Endodermal cell (in vitro differentiated cells): ENCODE data around the gene EMILIN3. TPM values are rescaled to one million over a fixed set of nuclear protein-coding genes. Genes with fewer than 3 reads are reported as not detected.

Experiments
- DNase-seq: peaks from one replicate; pipeline ENCODE4 v3.0.0-alpha.2; 2017
- H3K27ac ChIP-seq: 2 replicates; pipeline ENCODE4 v1.5.1; 2013; ENCODE audit warnings: mild to moderate bottlenecking, low read depth, low read length, moderate library complexity
- H3K27me3 ChIP-seq: 2 replicates; pipeline ENCODE4 v1.6.1; 2013; ENCODE audit warnings: mild to moderate bottlenecking, low read length, moderate library complexity; ENCODE audit not compliant: insufficient read depth, control insufficient read depth, poor library complexity, severe bottlenecking
- H3K36me3 ChIP-seq: 2 replicates; pipeline ENCODE4 v1.7.0; 2013; ENCODE audit warnings: mild to moderate bottlenecking, low read length, moderate library complexity; ENCODE audit not compliant: control insufficient read depth, insufficient read depth
- H3K4me1 ChIP-seq: one replicate; pipeline ENCODE4 v1.7.0; 2013; ENCODE audit warnings: low read length; ENCODE audit not compliant: control insufficient read depth, insufficient read depth
- H3K4me3 ChIP-seq: 2 replicates; pipeline ENCODE4 v1.5.1; 2013; ENCODE audit warnings: mild to moderate bottlenecking, low read length, moderate library complexity
- H3K9ac ChIP-seq: 2 replicates; pipeline ENCODE4 v1.6.1; 2013; ENCODE audit warnings: mild to moderate bottlenecking, low read length, moderate library complexity; ENCODE audit not compliant: poor library complexity, severe bottlenecking; ENCODE audit errors: extremely low read depth
- H3K9me3 ChIP-seq: 2 replicates; pipeline ENCODE4 v1.6.1; 2013; ENCODE audit warnings: mild to moderate bottlenecking, low read length, moderate library complexity; ENCODE audit not compliant: control insufficient read depth
- H3K27ac Mint-ChIP-seq: 2 replicates; pipeline ENCODE4 v1.8.0; 2020; ENCODE audit warnings: mixed read lengths
- H3K27me3 Mint-ChIP-seq: 2 replicates; pipeline ENCODE4 v1.8.0; 2021; ENCODE audit warnings: mild to moderate bottlenecking, mixed read lengths; ENCODE audit not compliant: insufficient read depth
- H3K36me3 Mint-ChIP-seq: 2 replicates; pipeline ENCODE4 v1.8.0; 2020; ENCODE audit warnings: low read depth, mixed read lengths
- H3K4me1 Mint-ChIP-seq: 2 replicates; pipeline ENCODE4 v1.8.0; 2020; ENCODE audit warnings: mixed read lengths
- H3K4me3 Mint-ChIP-seq: 2 replicates; pipeline ENCODE4 v1.8.0; 2020; ENCODE audit warnings: mild to moderate bottlenecking, moderate library complexity, mixed read lengths
- H3K9me3 Mint-ChIP-seq: 2 replicates; pipeline ENCODE4 v1.8.0; 2020; ENCODE audit warnings: mild to moderate bottlenecking, mixed read lengths
- WGBS, 2 experiments: methylation state at CpG; one replicate each; pipeline versions ENCODE4 v1.1.5 to v1.1.7; 2013; ENCODE audit warnings: missing lambda C conversion rate in 2 of 2, mixed read lengths in 1 of 2; ENCODE audit not compliant: insufficient coverage in 1 of 2, insufficient read length in 1 of 2; 5-methylcytosine and 5-hydroxymethylcytosine counted together
- total RNA-seq, 2 donors: library from RNA; stranded (reverse); fragmentation: NEBNext Ultra II Directional in 1 of 2; extraction: Animal tissue kit (Norgen Biotek cat#: 25700) in 1 of 2; gene quantifications; 2 replicates in 1 of 2; 3 replicates in 1 of 2; pipeline ENCODE4 v1.2.1, GENCODE V29; 2021
- TF ChIP-seq, protein P1 (sequence below): fragments of 200-600 bp; sonication (generic); conservative IDR thresholded peaks from 2 replicates; pipeline ENCODE4 v1.5.0; 2021; ENCODE audit warnings: antibody characterized with exemption, mild to moderate bottlenecking

Gene EMILIN3
- total RNA-seq, 2 donors from 2014 or later = 5.3 to 9.6 TPM

DNA sequence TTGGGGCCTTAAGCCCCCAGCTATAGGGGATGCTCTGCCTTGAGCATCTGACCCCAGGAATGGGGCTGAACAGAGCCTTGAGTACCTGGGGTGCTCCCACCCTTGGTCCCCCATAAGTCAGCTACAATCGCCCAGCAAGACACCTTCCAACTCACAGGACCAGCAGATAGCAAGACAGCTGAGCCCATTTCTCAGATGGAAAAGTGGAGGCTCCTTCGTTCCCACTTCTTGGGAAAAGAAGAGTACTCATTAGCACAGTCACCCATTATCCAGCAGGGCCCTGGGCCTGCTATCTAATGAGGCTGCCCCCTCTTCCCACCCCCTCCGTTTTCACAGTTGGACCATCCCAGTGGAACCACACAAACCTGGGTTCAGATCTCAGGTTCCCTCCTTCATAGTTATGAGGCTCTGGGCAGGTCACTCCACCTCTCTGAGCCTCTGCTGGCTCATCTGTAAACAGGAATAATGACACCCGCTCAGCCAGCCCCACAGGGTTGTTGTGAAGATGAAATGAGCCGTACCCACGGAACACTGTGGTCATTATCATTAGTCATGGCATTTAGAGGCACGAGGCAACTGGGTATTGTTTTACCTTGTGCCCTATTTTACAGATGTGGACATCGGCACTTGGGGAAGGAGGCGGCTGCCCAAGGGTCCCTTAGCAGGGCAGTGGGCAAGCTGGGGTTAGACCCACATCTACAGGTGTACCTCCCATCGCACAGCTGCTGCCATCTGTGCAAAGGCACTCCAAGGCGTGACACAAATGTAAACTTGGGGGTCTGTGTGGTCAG is 21.5 kb downstream of the EMILIN3 start:
- WGBS, 2 experiments = 90 to 97% methylated on average over 8 to 11 of the region's 11 CpGs
- Histone ChIP-seq H3K27ac (no peak overlapping the region), H3K27me3 (no peaks in the 10 kb centered on the region), H3K4me3 (no peak overlapping the region), H3K36me3 (peaks cover 4% of the 10 kb centered on the region), H3K9ac (no peak overlapping the region), H3K9me3 (no peaks in the 10 kb centered on the region), H3K4me1 (no peaks in the 10 kb centered on the region)
- H3K4me3 Mint-ChIP-seq = no peak overlapping the region
- no peaks in the 10 kb centered on the region for H3K9me3 Mint-ChIP-seq
- DNase-seq = no peak
- H3K4me1 Mint-ChIP-seq = peaks cover 10% of the 10 kb centered on the region
- no peak overlapping the region for H3K27ac Mint-ChIP-seq
- no peaks in the 10 kb centered on the region for H3K36me3 Mint-ChIP-seq
- TF ChIP-seq, protein P1, sequence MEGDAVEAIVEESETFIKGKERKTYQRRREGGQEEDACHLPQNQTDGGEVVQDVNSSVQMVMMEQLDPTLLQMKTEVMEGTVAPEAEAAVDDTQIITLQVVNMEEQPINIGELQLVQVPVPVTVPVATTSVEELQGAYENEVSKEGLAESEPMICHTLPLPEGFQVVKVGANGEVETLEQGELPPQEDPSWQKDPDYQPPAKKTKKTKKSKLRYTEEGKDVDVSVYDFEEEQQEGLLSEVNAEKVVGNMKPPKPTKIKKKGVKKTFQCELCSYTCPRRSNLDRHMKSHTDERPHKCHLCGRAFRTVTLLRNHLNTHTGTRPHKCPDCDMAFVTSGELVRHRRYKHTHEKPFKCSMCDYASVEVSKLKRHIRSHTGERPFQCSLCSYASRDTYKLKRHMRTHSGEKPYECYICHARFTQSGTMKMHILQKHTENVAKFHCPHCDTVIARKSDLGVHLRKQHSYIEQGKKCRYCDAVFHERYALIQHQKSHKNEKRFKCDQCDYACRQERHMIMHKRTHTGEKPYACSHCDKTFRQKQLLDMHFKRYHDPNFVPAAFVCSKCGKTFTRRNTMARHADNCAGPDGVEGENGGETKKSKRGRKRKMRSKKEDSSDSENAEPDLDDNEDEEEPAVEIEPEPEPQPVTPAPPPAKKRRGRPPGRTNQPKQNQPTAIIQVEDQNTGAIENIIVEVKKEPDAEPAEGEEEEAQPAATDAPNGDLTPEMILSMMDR = no peak
- H3K27me3 Mint-ChIP-seq = no peaks in the 10 kb centered on the region

GRCh38 chr20:41344477-41344876 is 22.1 kb downstream of the EMILIN3 start:
- WGBS, 2 experiments = 90% methylated on average over 4 of the region's 4 CpGs; no CpG with 5 or more reads in 1 of the 2 experiments
- Histone ChIP-seq H3K4me1 (no peaks in the 10 kb centered on the region), H3K9me3 (no peaks in the 10 kb centered on the region), H3K9ac (no peak overlapping the region), H3K36me3 (peaks cover 4% of the 10 kb centered on the region), H3K27ac (no peak overlapping the region), H3K4me3 (no peak overlapping the region), H3K27me3 (peaks cover 3% of the 10 kb centered on the region)
- Mint-ChIP-seq H3K27me3 (peaks cover 3% of the 10 kb centered on the region), H3K9me3 (no peaks in the 10 kb centered on the region), H3K36me3 (no peaks in the 10 kb centered on the region), H3K4me3 (no peak overlapping the region), H3K4me1 (peaks cover 15% of the 10 kb centered on the region), H3K27ac (no peak overlapping the region)
- TF ChIP-seq, protein P1 = no peak
- DNase-seq = no peak

DNA sequence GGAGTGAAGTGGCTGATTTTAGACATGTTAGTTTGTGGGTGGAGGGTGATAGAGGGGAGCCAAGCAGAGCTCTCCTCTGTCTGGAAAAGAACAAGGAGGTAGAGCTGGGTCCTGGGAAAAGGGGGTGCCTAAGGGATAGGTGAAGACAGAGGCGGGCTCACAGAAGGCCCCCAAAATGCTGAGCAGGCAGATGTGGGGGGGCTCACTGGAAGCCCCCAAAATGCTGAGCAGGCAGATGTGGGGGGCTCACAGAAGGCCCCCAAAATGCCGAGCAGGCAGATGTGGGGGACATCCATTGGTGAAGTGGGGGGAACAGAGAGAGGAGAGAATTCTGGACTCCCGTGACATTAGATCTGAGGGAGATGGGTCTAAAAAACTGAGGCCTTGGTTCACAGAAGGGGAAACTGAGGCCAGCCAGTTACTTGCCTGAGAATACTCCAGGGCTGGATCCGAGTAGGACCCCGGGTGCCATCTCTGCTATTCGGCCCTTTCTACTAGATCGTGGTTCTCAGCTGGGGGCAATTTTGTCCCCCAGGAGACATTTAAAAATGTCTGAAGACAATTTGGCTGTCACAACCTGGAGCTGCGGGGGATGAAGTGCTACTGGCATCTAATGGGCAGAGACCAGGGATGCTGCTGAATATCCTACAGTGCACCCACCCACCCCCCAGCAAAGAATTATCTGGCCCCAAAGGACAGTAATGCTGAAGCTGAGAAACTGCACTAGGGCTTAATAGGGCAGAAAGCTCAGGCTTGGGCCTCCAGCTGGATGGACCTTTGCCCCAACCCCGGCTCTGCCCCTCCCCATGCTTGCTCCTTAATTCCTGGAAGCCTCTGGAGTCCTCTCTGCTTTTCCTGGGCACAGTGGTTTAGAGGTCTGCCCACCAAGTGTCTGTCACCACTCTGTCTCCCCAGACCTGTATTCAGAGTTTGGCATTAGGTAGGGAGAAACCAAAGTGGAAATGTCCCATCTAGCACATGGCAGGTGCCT is 23.8 kb downstream of the EMILIN3 start:
- no peaks in the 10 kb centered on the region for H3K36me3 ChIP-seq
- 87 to 88% methylated on average over 8 to 9 of the region's 9 CpGs for WGBS, 2 experiments
- H3K9ac ChIP-seq = no peak overlapping the region
- H3K9me3 ChIP-seq = no peaks in the 10 kb centered on the region
- no peaks in the 10 kb centered on the region for H3K9me3 Mint-ChIP-seq
- H3K27ac Mint-ChIP-seq = no peak overlapping the region
- peaks cover 15% of the 10 kb centered on the region for H3K4me1 Mint-ChIP-seq
- no peak for DNase-seq
- TF ChIP-seq, protein P1 = no peak
- no peak overlapping the region for H3K4me3 ChIP-seq
- no peak overlapping the region for H3K27ac ChIP-seq
- peaks cover 15% of the 10 kb centered on the region for H3K27me3 Mint-ChIP-seq
- H3K36me3 Mint-ChIP-seq = no peaks in the 10 kb centered on the region
- no peaks in the 10 kb centered on the region for H3K4me1 ChIP-seq
- no peak overlapping the region for H3K4me3 Mint-ChIP-seq
- peaks cover 14% of the 10 kb centered on the region for H3K27me3 ChIP-seq
